Psoas muscle (tissue), 8 donors: ENCODE results near the gene EIF1B. TPM values are rescaled to one million over a fixed set of nuclear protein-coding genes. Genes with fewer than 3 reads are reported as not detected.

Experiments
- ATAC-seq, 4 donors: fragments of 200-7000 bp; cut with Tn5 transposase; one replicate each; pipeline ENCODE4 v1.9.1; 2020; ENCODE audit warnings: moderate library complexity in 3 of 4, mild to moderate bottlenecking in 2 of 4
- DNase-seq, 2 donors: peaks; one replicate each; pipeline ENCODE4 v3.0.0-alpha.2; 2020
- H3K27ac ChIP-seq: fragments of 200-600 bp; one replicate; pipeline ENCODE4 v1.8.0; 2022
- H3K27me3 ChIP-seq, 3 donors: fragments of 200-600 bp in 1 of 3; one replicate each; pipeline versions ENCODE4 v1.6.1 to v1.8.0; 2013 to 2022; ENCODE audit warnings: low read length in 2 of 3, mild to moderate bottlenecking in 2 of 3, moderate library complexity in 1 of 3; ENCODE audit not compliant: insufficient read depth in 3 of 3
- H3K36me3 ChIP-seq, 2 donors: fragments of 200-600 bp in 1 of 2; one replicate each; pipeline versions ENCODE4 v1.6.1 to v1.8.0; 2013 to 2022; ENCODE audit warnings: low read depth in 1 of 2, mild to moderate bottlenecking in 1 of 2, moderate library complexity in 1 of 2; ENCODE audit not compliant: insufficient read depth in 1 of 2
- H3K4me1 ChIP-seq: fragments of 200-600 bp; one replicate; pipeline ENCODE4 v1.8.0; 2022
- H3K4me3 ChIP-seq: fragments of 200-600 bp; one replicate; pipeline ENCODE4 v1.8.0; 2022; ENCODE audit warnings: mild to moderate bottlenecking
- H3K9me3 ChIP-seq: fragments of 200-600 bp; one replicate; pipeline ENCODE4 v1.8.0; 2022
- WGBS, 3 donors: extraction: QIAGEN DNeasy Blood & Tissue Kit; methylation state at CpG; one replicate each; pipeline versions ENCODE4 v1.1.6 to v1.1.7; 2013; 5-methylcytosine and 5-hydroxymethylcytosine counted together
- intact Hi-C, 2 donors: fragments of 100-400 bp; cut with DNase I; formaldehyde crosslinking; loops; one replicate each; pipeline versions ENCODE4 v1.11.0 to v1.14.2; 2022
- polyA plus RNA-seq, 3 donors: library from polyadenylated mRNA; stranded (reverse); fragments of 200-250 nt; gene quantifications; one replicate each; pipeline ENCODE4 v1.2.3, GENCODE V29; 2013
- total RNA-seq, 4 donors: library from RNA; stranded (reverse); fragmentation: NEBNext Ultra II Directional in 2 of 4; extraction: Animal tissue kit (Norgen Biotek cat#: 25700) in 2 of 4; gene quantifications; one replicate each; pipeline versions ENCODE4 v1.2.1 to v1.2.4, GENCODE V29; 2021 to 2023
- TF ChIP-seq, protein P1 (sequence below): fragments of 200-600 bp; IDR thresholded peaks from one replicate; pipeline ENCODE4 v1.8.0; 2022; ENCODE audit warnings: antibody characterized with exemption
- donor health status: healthy with polysubstance abuse.
- donor health status: DM: no; HTN: no; CAD: no; lungs with moderate emphysema.
- donor health status: Bipolar disorder and iron deficiency.
- donor health status: healthy.
- donor health status: DM: yes; HTN: yes; CAD: no.
- donor health status: DM: no; HTN: no; CAD: no.
- donor health status: DM: no; HTN: no; CAD: no.
- donor health status: DM: yes; HTN: yes; CAD: no.

The EIF1B gene
- total and polyA plus RNA-seq, 7 donors = 60.1 to 205 (median 75.8) TPM

- H3K4me1 ChIP-seq = peaks cover 9% of the 10 kb centered on the region
- no peak overlapping the region for H3K27ac ChIP-seq
- no peaks in the 10 kb centered on the region for H3K27me3 ChIP-seq
- H3K36me3 ChIP-seq = peaks cover 6 to 11% of the 10 kb centered on the region in 2 donors
- no peaks in the 10 kb centered on the region for H3K9me3 ChIP-seq
- DNase-seq (no peak), ATAC-seq (no peak)
- no peak overlapping the region for H3K4me3 ChIP-seq
- intact Hi-C loops = no loop called here
- 92 to 95% (median 94%) methylated on average over 2 of the region's 2 CpGs for WGBS, 3 donors
- TF ChIP-seq, protein P1, sequence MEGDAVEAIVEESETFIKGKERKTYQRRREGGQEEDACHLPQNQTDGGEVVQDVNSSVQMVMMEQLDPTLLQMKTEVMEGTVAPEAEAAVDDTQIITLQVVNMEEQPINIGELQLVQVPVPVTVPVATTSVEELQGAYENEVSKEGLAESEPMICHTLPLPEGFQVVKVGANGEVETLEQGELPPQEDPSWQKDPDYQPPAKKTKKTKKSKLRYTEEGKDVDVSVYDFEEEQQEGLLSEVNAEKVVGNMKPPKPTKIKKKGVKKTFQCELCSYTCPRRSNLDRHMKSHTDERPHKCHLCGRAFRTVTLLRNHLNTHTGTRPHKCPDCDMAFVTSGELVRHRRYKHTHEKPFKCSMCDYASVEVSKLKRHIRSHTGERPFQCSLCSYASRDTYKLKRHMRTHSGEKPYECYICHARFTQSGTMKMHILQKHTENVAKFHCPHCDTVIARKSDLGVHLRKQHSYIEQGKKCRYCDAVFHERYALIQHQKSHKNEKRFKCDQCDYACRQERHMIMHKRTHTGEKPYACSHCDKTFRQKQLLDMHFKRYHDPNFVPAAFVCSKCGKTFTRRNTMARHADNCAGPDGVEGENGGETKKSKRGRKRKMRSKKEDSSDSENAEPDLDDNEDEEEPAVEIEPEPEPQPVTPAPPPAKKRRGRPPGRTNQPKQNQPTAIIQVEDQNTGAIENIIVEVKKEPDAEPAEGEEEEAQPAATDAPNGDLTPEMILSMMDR = no peak
Measured at GRCh38 chr3:40298075-40298474, 11.4 kb upstream of the EIF1B start.

DNA sequence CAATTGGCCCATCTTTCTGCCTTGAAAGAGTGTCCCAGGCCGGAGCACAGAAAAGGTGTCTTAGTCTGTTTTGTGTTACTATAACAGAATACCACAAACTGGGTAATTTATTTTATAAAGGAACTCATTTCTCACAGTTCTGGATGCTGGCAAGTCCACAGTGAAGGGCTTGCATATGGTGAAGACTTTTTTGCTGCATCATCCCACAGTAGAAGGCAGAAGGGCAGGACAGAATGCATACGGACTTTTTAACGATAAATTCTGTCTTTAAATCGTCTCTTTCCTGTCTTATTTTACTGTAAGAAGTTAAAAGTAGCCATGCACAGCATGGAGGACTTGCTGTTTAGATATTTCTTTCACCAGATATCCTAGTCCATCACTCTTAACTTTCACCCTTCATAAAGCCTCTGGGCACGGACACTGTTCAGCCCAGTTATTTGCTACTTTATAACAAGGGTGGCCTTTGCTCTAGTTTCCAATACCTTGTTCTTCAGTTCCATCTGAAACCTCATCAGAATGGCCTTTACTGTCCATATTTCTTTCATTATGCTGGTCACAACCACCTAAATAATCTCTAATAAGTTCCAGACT is 10.3 kb upstream of the EIF1B start:
- no peaks in the 10 kb centered on the region for H3K27me3 ChIP-seq
- no peaks in the 10 kb centered on the region for H3K9me3 ChIP-seq
- no peak overlapping the region for H3K4me3 ChIP-seq
- H3K27ac ChIP-seq = no peak overlapping the region
- 88 to 92% (median 90%) methylated on average over 5 of the region's 5 CpGs for WGBS, 3 donors
- no peak for ATAC-seq
- TF ChIP-seq, protein P1 = no peak
- H3K36me3 ChIP-seq = peaks cover 6 to 11% of the 10 kb centered on the region in 2 donors
- DNase-seq = no peak
- peaks cover 20% of the 10 kb centered on the region for H3K4me1 ChIP-seq
- intact Hi-C loops = no loop called here

DNA sequence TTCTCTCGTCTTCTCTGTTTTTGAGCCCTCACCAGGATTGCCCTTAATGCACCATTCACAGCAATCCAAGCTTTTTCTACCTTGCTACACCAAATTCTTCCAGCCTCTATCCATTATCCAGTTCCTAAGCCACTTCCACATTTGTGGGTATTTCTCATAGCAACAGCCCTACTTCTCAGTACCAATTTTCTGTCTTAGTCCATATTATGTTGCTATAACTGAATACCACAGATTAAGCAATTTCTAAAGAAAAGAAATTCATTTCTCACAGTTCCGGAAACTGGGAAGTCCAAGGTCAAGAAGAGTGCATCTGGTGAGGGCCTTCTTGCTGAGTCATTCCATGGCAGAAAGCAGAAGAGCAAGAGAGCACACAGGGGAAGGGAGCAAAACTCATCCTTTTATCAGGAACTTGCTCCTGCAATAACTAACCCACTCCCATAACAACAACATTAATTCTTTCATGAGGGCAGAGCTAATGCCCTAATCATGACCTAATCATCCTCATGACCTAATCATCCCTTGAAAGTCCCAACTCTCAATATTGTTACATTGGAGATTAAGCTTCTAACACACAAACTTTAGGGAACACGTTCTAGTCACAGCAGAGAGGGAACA is 9.7 kb upstream of the EIF1B start:
- TF ChIP-seq, protein P1 = no peak
- H3K27ac ChIP-seq = no peak overlapping the region
- ATAC-seq (peak in 2 of 4 donors; percentile 27 to 48), DNase-seq (no peak)
- H3K9me3 ChIP-seq = no peaks in the 10 kb centered on the region
- H3K4me3 ChIP-seq = no peak overlapping the region
- H3K36me3 ChIP-seq = peaks cover 6 to 11% of the 10 kb centered on the region in 2 donors
- no peaks in the 10 kb centered on the region for H3K27me3 ChIP-seq
- intact Hi-C loops = loop anchor here in 1 of 2 donors (10.0 kb wide), 1 partner anchor 895 kb away; the partner anchor contains the start of gene RPSA
- peaks cover 25% of the 10 kb centered on the region for H3K4me1 ChIP-seq
- 77 to 79% (median 77%) methylated on average over 3 of the region's 3 CpGs for WGBS, 3 donors

- WGBS, 3 donors = 12 to 43% (median 27%) methylated on average over 1 of the region's 1 CpG
- H3K4me3 ChIP-seq = no peak overlapping the region
- intact Hi-C loops = loop anchor here in 1 of 2 donors (10.0 kb wide), 1 partner anchor 898 kb away; the partner anchor contains the start of gene RPSA
- no peaks in the 10 kb centered on the region for H3K27me3 ChIP-seq
- DNase-seq (no peak), ATAC-seq (peak in 1 of 4 donors; percentile 57)
- TF ChIP-seq, protein P1 = no peak
- H3K9me3 ChIP-seq = no peaks in the 10 kb centered on the region
- peaks cover 25% of the 10 kb centered on the region for H3K4me1 ChIP-seq
- peak overlapping the region; percentile 64 for H3K27ac ChIP-seq
- H3K36me3 ChIP-seq = peaks cover 6 to 11% of the 10 kb centered on the region in 2 donors
Measured at GRCh38 chr3:40302784-40303183, 6.7 kb upstream of the EIF1B start.
